ENCODE measurements around the gene RGS9. TPM values are rescaled to one million over a fixed set of nuclear protein-coding genes. Genes with fewer than 3 reads are reported as not detected.

The RGS9 gene
- total and polyA plus RNA-seq, 10 of the 15 experiments (the other 5 are each of a cell fraction or from before 2014, with no cell fraction given) = 1.1 to 10.6 (median 5.6) TPM

GRCh38 chr17:65182233-65182632 is 45.1 kb downstream of the RGS9 start (continued):
- TF ChIP-seq E2F8 (IDR thresholded peaks at IDR 0.05; ENCODE audit: low read depth, partially characterized antibody) (no peak), ELK1 (IDR thresholded peaks at IDR 0.05; ENCODE audit: low read depth, low read length) (no peak), NR2F1 (conservative IDR thresholded peaks at IDR 0.05) (peak; percentile 76), TCF3 (IDR thresholded peaks at IDR 0.05; ENCODE audit: borderline replicate concordance, insufficient read depth, low read depth, low read length) (0 out of 2 replicates have a peak, but pooled peaks have one; percentile 15), TAF1 (IDR thresholded peaks at IDR 0.05; ENCODE audit: borderline replicate concordance, low read depth, low read length) (no peak), ASH2L (IDR thresholded peaks at IDR 0.05; ENCODE audit: borderline replicate concordance, low read depth) (no peak), BACH1 (IDR thresholded peaks at IDR 0.05; ENCODE audit: borderline replicate concordance) (no peak), JUND (IDR thresholded peaks at IDR 0.05; ENCODE audit: low read depth, low read length) (no peak), ZBTB4 (CRISPR knock-in tag; IDR thresholded peaks at IDR 0.05) (peak; percentile 45; the same call in 1 of the 2 replicates), KAT2A (conservative IDR thresholded peaks at IDR 0.05; ENCODE audit: control insufficient read depth, low read depth, low read length) (no peak), RB1 (IDR thresholded peaks at IDR 0.05; ENCODE audit: borderline replicate concordance) (no peak), MTA2 (IDR thresholded peaks at IDR 0.05; ENCODE audit: low read depth) (peak; percentile 43; the same call in 1 of the 2 replicates), ETV6 (conservative IDR thresholded peaks at IDR 0.05 in 1 of 2, IDR thresholded peaks at IDR 0.05 in 1 of 2; ENCODE audit: borderline replicate concordance in 1 of 2, low read depth in 1 of 2) (peak in 1 of 2 experiments; percentile 51; a peak in 1 of 4 replicates)
- TF ChIP-seq, protein P1, sequence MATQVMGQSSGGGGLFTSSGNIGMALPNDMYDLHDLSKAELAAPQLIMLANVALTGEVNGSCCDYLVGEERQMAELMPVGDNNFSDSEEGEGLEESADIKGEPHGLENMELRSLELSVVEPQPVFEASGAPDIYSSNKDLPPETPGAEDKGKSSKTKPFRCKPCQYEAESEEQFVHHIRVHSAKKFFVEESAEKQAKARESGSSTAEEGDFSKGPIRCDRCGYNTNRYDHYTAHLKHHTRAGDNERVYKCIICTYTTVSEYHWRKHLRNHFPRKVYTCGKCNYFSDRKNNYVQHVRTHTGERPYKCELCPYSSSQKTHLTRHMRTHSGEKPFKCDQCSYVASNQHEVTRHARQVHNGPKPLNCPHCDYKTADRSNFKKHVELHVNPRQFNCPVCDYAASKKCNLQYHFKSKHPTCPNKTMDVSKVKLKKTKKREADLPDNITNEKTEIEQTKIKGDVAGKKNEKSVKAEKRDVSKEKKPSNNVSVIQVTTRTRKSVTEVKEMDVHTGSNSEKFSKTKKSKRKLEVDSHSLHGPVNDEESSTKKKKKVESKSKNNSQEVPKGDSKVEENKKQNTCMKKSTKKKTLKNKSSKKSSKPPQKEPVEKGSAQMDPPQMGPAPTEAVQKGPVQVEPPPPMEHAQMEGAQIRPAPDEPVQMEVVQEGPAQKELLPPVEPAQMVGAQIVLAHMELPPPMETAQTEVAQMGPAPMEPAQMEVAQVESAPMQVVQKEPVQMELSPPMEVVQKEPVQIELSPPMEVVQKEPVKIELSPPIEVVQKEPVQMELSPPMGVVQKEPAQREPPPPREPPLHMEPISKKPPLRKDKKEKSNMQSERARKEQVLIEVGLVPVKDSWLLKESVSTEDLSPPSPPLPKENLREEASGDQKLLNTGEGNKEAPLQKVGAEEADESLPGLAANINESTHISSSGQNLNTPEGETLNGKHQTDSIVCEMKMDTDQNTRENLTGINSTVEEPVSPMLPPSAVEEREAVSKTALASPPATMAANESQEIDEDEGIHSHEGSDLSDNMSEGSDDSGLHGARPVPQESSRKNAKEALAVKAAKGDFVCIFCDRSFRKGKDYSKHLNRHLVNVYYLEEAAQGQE (IDR thresholded peaks at IDR 0.05; ENCODE audit: low read depth, low read length) = no peak
- TF ChIP-seq, protein P2, sequence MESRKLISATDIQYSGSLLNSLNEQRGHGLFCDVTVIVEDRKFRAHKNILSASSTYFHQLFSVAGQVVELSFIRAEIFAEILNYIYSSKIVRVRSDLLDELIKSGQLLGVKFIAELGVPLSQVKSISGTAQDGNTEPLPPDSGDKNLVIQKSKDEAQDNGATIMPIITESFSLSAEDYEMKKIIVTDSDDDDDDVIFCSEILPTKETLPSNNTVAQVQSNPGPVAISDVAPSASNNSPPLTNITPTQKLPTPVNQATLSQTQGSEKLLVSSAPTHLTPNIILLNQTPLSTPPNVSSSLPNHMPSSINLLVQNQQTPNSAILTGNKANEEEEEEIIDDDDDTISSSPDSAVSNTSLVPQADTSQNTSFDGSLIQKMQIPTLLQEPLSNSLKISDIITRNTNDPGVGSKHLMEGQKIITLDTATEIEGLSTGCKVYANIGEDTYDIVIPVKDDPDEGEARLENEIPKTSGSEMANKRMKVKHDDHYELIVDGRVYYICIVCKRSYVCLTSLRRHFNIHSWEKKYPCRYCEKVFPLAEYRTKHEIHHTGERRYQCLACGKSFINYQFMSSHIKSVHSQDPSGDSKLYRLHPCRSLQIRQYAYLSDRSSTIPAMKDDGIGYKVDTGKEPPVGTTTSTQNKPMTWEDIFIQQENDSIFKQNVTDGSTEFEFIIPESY (IDR thresholded peaks at IDR 0.05) = no peak

Data from GM12878 (cell line).